Endothelial cell of umbilical vein (primary cell): ENCODE measurements around the gene FGD3. TPM values are rescaled to one million over a fixed set of nuclear protein-coding genes. Genes with fewer than 3 reads are reported as not detected.

Experiments
- BruUV-seq: library from RNA; stranded (reverse); fragments of 400-500 nt; replicated peaks from 2 replicates; lab custom pipeline; 2021; lab: Mats Ljungman, UMichigan
- CTCF ChIA-PET: fragments of 300-600, 350-600 bp; sonication (Branson Sonifier 250); formaldehyde crosslinking; loops from one replicate; lab custom pipeline; 2021; ENCODE audit warnings: antibody characterized with exemption, inconsistent platforms; lab: Charles Lee
- POLR2A ChIA-PET: fragments of 300-600, 350-600 bp; sonication (Branson Sonifier 250); formaldehyde crosslinking; loops from one replicate; lab custom pipeline; 2021; ENCODE audit warnings: antibody characterized with exemption, inconsistent platforms; lab: Charles Lee
- DNase-seq: peaks from one replicate; pipeline ENCODE4 v3.0.0-alpha.2; 2011; ENCODE audit warnings: low read depth, low spot score
- FAIRE-seq: peaks from 2 replicates; lab custom pipeline; 2011; peaks lifted over from hg19 to GRCh38; lab: Jason Lieb, UNC
- H2AFZ ChIP-seq: 2 replicates; pipeline ENCODE4 v1.6.0; 2012; ENCODE audit warnings: low read depth, low read length, control low read depth, inconsistent platforms
- H3K27ac ChIP-seq: 2 replicates; pipeline ENCODE4 v1.5.1; 2011; ENCODE audit warnings: low read depth, mild to moderate bottlenecking, control low read depth, low read length, moderate library complexity; ENCODE audit not compliant: insufficient read depth
- H3K27me3 ChIP-seq, 2 experiments: 2 replicates each; pipeline versions ENCODE4 v1.6.0 to v1.6.1; 2011; ENCODE audit warnings: low read length in 2 of 2, mixed read lengths in 1 of 2; ENCODE audit not compliant: control insufficient read depth in 2 of 2, insufficient read depth in 2 of 2
- H3K36me3 ChIP-seq, 2 experiments: 2 replicates in 1 of 2; 3 replicates in 1 of 2; pipeline ENCODE4 v1.5.1; 2011; ENCODE audit warnings: low read length in 2 of 2, mild to moderate bottlenecking in 1 of 2, moderate library complexity in 1 of 2; ENCODE audit not compliant: control insufficient read depth in 2 of 2, insufficient read depth in 2 of 2; ENCODE audit errors: extremely low read depth in 1 of 2
- H3K4me1 ChIP-seq: 3 replicates; pipeline ENCODE4 v1.5.1; 2011; ENCODE audit warnings: mild to moderate bottlenecking, low read length; ENCODE audit not compliant: control insufficient read depth, insufficient read depth; ENCODE audit errors: extremely low read depth
- H3K4me2 ChIP-seq: 2 replicates; pipeline ENCODE4 v1.6.1; 2011; ENCODE audit warnings: low read length, control low read depth, mixed read lengths; ENCODE audit not compliant: insufficient read depth
- H3K4me3 ChIP-seq, 3 experiments: fragments of 200-600 bp in 1 of 3; sonication (generic), shearing (Covaris generic) in 1 of 3; replicated peaks in 1 of 3; 2 replicates each; pipeline ENCODE4 v1.5.1; 2011 to 2016; ENCODE audit warnings: control low read depth in 3 of 3, low read length in 3 of 3, mild to moderate bottlenecking in 2 of 3, inconsistent platforms in 1 of 3, low read depth in 1 of 3, moderate library complexity in 1 of 3; ENCODE audit not compliant: insufficient read depth in 1 of 3
- H3K79me2 ChIP-seq: 2 replicates; pipeline ENCODE4 v1.6.0; 2012; ENCODE audit warnings: low read length, inconsistent platforms; ENCODE audit not compliant: control insufficient read depth, insufficient read depth
- H3K9ac ChIP-seq: replicated peaks from 2 replicates; pipeline ENCODE3; 2011; ENCODE audit warnings: low read length, control low read depth; ENCODE audit not compliant: insufficient read depth; ENCODE audit errors: extremely low read depth
- H3K9me1 ChIP-seq: replicated peaks from 3 replicates; pipeline ENCODE4 v1.6.0; 2011; ENCODE audit warnings: mild to moderate bottlenecking, low read length; ENCODE audit not compliant: control insufficient read depth, insufficient read depth; ENCODE audit errors: extremely low read depth
- H3K9me3 ChIP-seq: replicated peaks from 2 replicates; pipeline ENCODE4 v1.5.1; 2012; ENCODE audit warnings: low read length, inconsistent platforms; ENCODE audit not compliant: control insufficient read depth, insufficient read depth
- H4K20me1 ChIP-seq: replicated peaks from 2 replicates; pipeline ENCODE3; 2011; ENCODE audit warnings: mild to moderate bottlenecking, low read length; ENCODE audit not compliant: control insufficient read depth, insufficient read depth; ENCODE audit errors: extremely low read depth
- CTCF ChIP-seq, 2 donors: IDR thresholded peaks; 1 replicate in 1 of 2; 2 replicates in 1 of 2; pipeline ENCODE4 v1.5.1; 2011; ENCODE audit warnings: low read length in 2 of 2, mild to moderate bottlenecking in 2 of 2, moderate library complexity in 2 of 2, control low read depth in 1 of 2, inconsistent platforms in 1 of 2, low read depth in 1 of 2; ENCODE audit not compliant: insufficient read depth in 1 of 2; ENCODE audit errors: extremely low read depth in 1 of 2
- EZH2 ChIP-seq: IDR thresholded peaks from 2 replicates; pipeline ENCODE4 v1.6.1; 2012; ENCODE audit warnings: borderline replicate concordance, low read depth, mild to moderate bottlenecking, moderate library complexity, low read length, inconsistent platforms; ENCODE audit not compliant: severe bottlenecking
- FOS ChIP-seq: IDR thresholded peaks from 2 replicates; pipeline ENCODE4 v1.6.1; 2011; ENCODE audit warnings: mild to moderate bottlenecking, low read length, moderate library complexity, borderline replicate concordance; ENCODE audit not compliant: insufficient read depth
- GATA2 ChIP-seq: IDR thresholded peaks from 2 replicates; pipeline ENCODE4 v1.7.0; 2011; ENCODE audit warnings: low read depth, mild to moderate bottlenecking, moderate library complexity, mixed read lengths, low read length; ENCODE audit not compliant: insufficient read length, insufficient read depth
- JUN ChIP-seq: IDR thresholded peaks from 2 replicates; pipeline ENCODE4 v1.6.1; 2011; ENCODE audit warnings: borderline replicate concordance, low read depth; ENCODE audit not compliant: insufficient read length, insufficient read depth
- MAX ChIP-seq: IDR thresholded peaks from 2 replicates; pipeline ENCODE4 v1.6.1; 2011; ENCODE audit not compliant: insufficient read depth, insufficient read length
- MYC ChIP-seq: IDR thresholded peaks from one replicate; pipeline ENCODE4 v1.6.1; 2011; ENCODE audit warnings: mild to moderate bottlenecking, low read depth, low read length
- POLR2A ChIP-seq: IDR thresholded peaks from 2 replicates; pipeline ENCODE4 v1.6.1; 2012; ENCODE audit warnings: low read depth, mild to moderate bottlenecking, control low read depth, low read length
- POLR2AphosphoS5 ChIP-seq: IDR thresholded peaks from 2 replicates; pipeline ENCODE4 v1.6.1; 2012; ENCODE audit warnings: low read depth, mild to moderate bottlenecking, control low read depth, low read length, moderate library complexity; ENCODE audit not compliant: insufficient read depth
- dilution Hi-C: fragments of 300-500 bp; cut with MboI; formaldehyde crosslinking; loops from one replicate; pipeline ENCODE4 v1.15.0; 2019; ENCODE audit warnings: low sequenced_read_pairs; ENCODE audit not compliant: extremely low pct_ligation_motif_present
- intact Hi-C: fragments of 100-400 bp; cut with micrococcal nuclease; formaldehyde crosslinking; loops from one replicate; pipeline ENCODE4 v1.10.0; 2022
- polyA plus RNA-seq, 4 experiments: library from polyadenylated mRNA; depleted of rRNA in 3 of 4; stranded (reverse) in 3 of 4; unstranded in 1 of 4; fragments of >200 nt; gene quantifications; 2 replicates each; pipeline versions ENCODE4 v1.2.1 to v1.2.3, GENCODE V29; 2011 to 2012; ENCODE audit warnings: missing spikeins in 1 of 4
- total RNA-seq: library from RNA; stranded (reverse); gene quantifications from 2 replicates; pipeline ENCODE4 v1.2.3, GENCODE V29; 2021

Gene FGD3
- total and polyA plus RNA-seq, 2 donors (not counting 3 experiments of a cell fraction or from before 2014, with no cell fraction given): not detected

GRCh38 chr9:93020771-93021670, 73.7 kb downstream of the FGD3 start:
- Histone ChIP-seq H3K36me3 (no peaks in the 10 kb centered on the region), H3K4me1 (no peaks in the 10 kb centered on the region), H3K79me2 (no peaks in the 10 kb centered on the region), H3K9ac (no peak overlapping the region), H3K9me3 (no peaks in the 10 kb centered on the region), H3K4me2 (no peak overlapping the region), H4K20me1 (no peaks in the 10 kb centered on the region), H3K9me1 (no peaks in the 10 kb centered on the region), H3K27ac (no peak overlapping the region), H3K27me3 (no peaks in the 10 kb centered on the region), H2AFZ (no peak overlapping the region), H3K4me3 (no peak overlapping the region)
- no TSS peak for BruUV-seq
- FAIRE-seq: no peak
- CTCF ChIA-PET: no interaction called here
- intact Hi-C loops (no loop called here), dilution Hi-C loops (no loop called here)
- POLR2A ChIA-PET: no interaction called here
- TF ChIP-seq MAX (no peak), FOS (no peak), POLR2A (no peak), GATA2 (no peak), POLR2AphosphoS5 (no peak), EZH2 (no peak), CTCF (IDR thresholded peaks at IDR 0.05; ENCODE audit: extremely low read depth in 1 of 2, insufficient read depth in 1 of 2, low read depth in 1 of 2, low read length in 2 of 2) (no peak), MYC (no peak), JUN (no peak)
- DNase-seq: no peak
